Mesothelial cell of epicardium (in vitro differentiated cells): ENCODE measurements around the gene PLPPR1. TPM values are rescaled to one million over a fixed set of nuclear protein-coding genes. Genes with fewer than 3 reads are reported as not detected.

Experiments used
- DNase-seq, 2 experiments: peaks; one replicate each; pipeline ENCODE4 v3.0.0; 2021; ENCODE audit warnings: low spot score in 2 of 2; ENCODE audit not compliant: unreplicated experiment in 2 of 2
- H3K27ac Mint-ChIP-seq: 2 replicates; pipeline ENCODE4 v1.8.0; 2021; ENCODE audit warnings: mixed read lengths
- H3K27me3 Mint-ChIP-seq: 2 replicates; pipeline ENCODE4 v1.8.0; 2021; ENCODE audit warnings: low read depth, mixed read lengths
- H3K36me3 Mint-ChIP-seq: 2 replicates; pipeline ENCODE4 v1.8.0; 2021; ENCODE audit warnings: mixed read lengths
- H3K4me1 Mint-ChIP-seq: 2 replicates; pipeline ENCODE4 v1.8.0; 2021; ENCODE audit warnings: mixed read lengths
- H3K4me3 Mint-ChIP-seq: 2 replicates; pipeline ENCODE4 v1.8.0; 2021; ENCODE audit warnings: mild to moderate bottlenecking, moderate library complexity, mixed read lengths
- H3K9me3 Mint-ChIP-seq: 2 replicates; pipeline ENCODE4 v1.8.0; 2021; ENCODE audit warnings: mixed read lengths
- CTCF ChIP-seq: fragments of 200-600 bp; sonication (generic); IDR thresholded peaks from one replicate; pipeline ENCODE4 v1.5.0; 2021; ENCODE audit warnings: antibody characterized with exemption; ENCODE audit not compliant: unreplicated experiment
- total RNA-seq: library from RNA; stranded (reverse); gene quantifications from 3 replicates; pipeline ENCODE4 v1.2.1, GENCODE V29; 2021

PLPPR1 gene
- total RNA-seq, 1 donor from 2014 or later = 1.3 TPM

GRCh38 chr9:101167490-101168134, 139.1 kb downstream of the PLPPR1 start:
- TF ChIP-seq CTCF = no peak
- H3K27ac Mint-ChIP-seq = no peak overlapping the region
- DNase-seq = no peak
- peaks cover 4% of the 10 kb centered on the region for H3K9me3 Mint-ChIP-seq
- H3K27me3 Mint-ChIP-seq = no peaks in the 10 kb centered on the region
- peaks cover 4% of the 10 kb centered on the region for H3K4me1 Mint-ChIP-seq
- H3K36me3 Mint-ChIP-seq = no peaks in the 10 kb centered on the region
- no peak overlapping the region for H3K4me3 Mint-ChIP-seq

DNA sequence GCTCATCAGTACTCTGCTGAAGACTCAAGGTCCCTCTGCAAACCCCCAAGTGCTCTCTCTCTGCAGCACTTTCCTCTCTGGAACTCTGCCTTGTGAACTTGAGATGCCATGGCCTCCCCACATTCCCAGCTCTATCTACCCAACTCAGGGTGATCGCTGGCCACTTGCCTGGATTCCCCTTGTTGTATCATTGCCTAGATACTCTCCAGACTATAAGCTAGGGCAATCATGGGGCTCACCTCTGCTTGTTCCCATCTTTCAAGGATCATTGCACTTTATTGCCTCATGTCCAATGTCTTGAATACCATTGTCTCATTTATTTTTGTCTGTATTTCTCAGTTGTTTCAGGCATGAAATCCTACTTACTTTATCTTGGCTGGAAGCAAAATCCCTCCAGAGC, 144.1 kb downstream of the PLPPR1 start:
- Mint-ChIP-seq H3K4me1 (no peaks in the 10 kb centered on the region), H3K36me3 (no peaks in the 10 kb centered on the region), H3K4me3 (no peak overlapping the region), H3K27me3 (no peaks in the 10 kb centered on the region), H3K9me3 (peaks cover 16% of the 10 kb centered on the region), H3K27ac (no peak overlapping the region)
- TF ChIP-seq CTCF = no peak
- DNase-seq = no peak

- no peak for DNase-seq
- no peaks in the 10 kb centered on the region for H3K36me3 Mint-ChIP-seq
- H3K4me3 Mint-ChIP-seq = no peak overlapping the region
- H3K9me3 Mint-ChIP-seq = peaks cover 16% of the 10 kb centered on the region
- H3K4me1 Mint-ChIP-seq = no peaks in the 10 kb centered on the region
- no peak overlapping the region for H3K27ac Mint-ChIP-seq
- H3K27me3 Mint-ChIP-seq = no peaks in the 10 kb centered on the region
- TF ChIP-seq CTCF = no peak
Measured at GRCh38 chr9:101173907-101174306, 145.4 kb downstream of the PLPPR1 start.

- TF ChIP-seq CTCF = no peak
- no peak for DNase-seq
- Mint-ChIP-seq H3K9me3 (peaks cover 12% of the 10 kb centered on the region), H3K4me3 (no peak overlapping the region), H3K27me3 (no peaks in the 10 kb centered on the region), H3K36me3 (no peaks in the 10 kb centered on the region), H3K4me1 (no peaks in the 10 kb centered on the region), H3K27ac (no peak overlapping the region)
Measured at GRCh38 chr9:101176384-101176783, 147.9 kb downstream of the PLPPR1 start.

- Mint-ChIP-seq H3K9me3 (no peaks in the 10 kb centered on the region), H3K4me1 (no peaks in the 10 kb centered on the region), H3K36me3 (no peaks in the 10 kb centered on the region), H3K4me3 (no peak overlapping the region), H3K27ac (no peak overlapping the region), H3K27me3 (peaks cover 15% of the 10 kb centered on the region)
- no peak for DNase-seq
- no peak for TF ChIP-seq CTCF
Measured at GRCh38 chr9:101184813-101185278, 156.3 kb downstream of the PLPPR1 start.
